ENCODE results near the gene PNMT. TPM values are rescaled to one million over a fixed set of nuclear protein-coding genes. Genes with fewer than 3 reads are reported as not detected.

The PNMT gene
- total RNA-seq, 1 donor: not detected

DNA sequence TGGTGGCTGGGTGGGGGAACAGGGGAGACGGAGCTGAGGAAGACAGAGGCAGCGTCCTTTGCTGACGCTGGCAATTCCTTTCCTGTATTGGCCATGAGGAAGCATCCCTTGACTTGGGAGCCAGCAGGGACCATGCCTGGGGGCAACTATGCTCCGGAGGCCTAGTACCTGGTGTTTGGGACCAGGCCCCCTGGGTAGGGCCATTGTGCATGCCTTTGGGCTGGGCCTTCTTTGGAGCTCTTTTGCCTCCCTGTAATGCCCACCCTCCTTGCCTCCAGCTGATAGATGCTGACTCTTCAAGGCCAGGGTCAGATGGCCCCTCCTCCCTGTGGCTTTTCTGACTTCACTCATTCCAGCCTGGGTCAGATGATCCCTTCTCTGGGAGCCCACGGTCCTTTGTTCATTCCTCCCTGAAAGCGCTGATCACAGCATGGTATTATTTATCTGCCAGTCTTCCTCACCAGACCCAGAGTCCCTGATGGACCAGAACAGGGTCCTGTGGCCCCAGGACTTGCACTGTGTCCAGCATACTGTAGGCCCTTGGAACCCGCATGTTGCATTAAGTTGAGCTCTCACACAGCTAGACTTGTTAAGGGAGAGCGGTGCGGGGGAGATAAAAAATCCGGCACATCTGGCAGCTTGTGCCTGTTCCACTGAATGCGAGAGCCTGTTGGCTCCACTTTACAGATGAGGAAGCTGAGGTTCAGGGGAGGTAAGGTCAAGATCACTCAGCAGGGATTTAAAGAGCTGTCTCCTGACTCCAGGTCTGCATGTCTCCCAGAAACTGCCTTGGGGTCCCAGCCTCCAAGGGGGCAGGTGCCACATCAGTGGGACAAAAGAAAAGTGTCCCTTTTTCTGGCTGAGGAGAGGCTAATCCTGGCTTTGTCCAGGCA is 28.4 kb upstream of the PNMT start:
- TF ChIP-seq, protein P1, sequence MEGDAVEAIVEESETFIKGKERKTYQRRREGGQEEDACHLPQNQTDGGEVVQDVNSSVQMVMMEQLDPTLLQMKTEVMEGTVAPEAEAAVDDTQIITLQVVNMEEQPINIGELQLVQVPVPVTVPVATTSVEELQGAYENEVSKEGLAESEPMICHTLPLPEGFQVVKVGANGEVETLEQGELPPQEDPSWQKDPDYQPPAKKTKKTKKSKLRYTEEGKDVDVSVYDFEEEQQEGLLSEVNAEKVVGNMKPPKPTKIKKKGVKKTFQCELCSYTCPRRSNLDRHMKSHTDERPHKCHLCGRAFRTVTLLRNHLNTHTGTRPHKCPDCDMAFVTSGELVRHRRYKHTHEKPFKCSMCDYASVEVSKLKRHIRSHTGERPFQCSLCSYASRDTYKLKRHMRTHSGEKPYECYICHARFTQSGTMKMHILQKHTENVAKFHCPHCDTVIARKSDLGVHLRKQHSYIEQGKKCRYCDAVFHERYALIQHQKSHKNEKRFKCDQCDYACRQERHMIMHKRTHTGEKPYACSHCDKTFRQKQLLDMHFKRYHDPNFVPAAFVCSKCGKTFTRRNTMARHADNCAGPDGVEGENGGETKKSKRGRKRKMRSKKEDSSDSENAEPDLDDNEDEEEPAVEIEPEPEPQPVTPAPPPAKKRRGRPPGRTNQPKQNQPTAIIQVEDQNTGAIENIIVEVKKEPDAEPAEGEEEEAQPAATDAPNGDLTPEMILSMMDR (IDR thresholded peaks at IDR 0.05; ENCODE audit: insufficient read depth, low read length): no peak
- no peak for DNase-seq (ENCODE audit: low read depth)
- H3K4me3 ChIP-seq (ENCODE audit: low read depth, low read length): no peak overlapping the region

DNA sequence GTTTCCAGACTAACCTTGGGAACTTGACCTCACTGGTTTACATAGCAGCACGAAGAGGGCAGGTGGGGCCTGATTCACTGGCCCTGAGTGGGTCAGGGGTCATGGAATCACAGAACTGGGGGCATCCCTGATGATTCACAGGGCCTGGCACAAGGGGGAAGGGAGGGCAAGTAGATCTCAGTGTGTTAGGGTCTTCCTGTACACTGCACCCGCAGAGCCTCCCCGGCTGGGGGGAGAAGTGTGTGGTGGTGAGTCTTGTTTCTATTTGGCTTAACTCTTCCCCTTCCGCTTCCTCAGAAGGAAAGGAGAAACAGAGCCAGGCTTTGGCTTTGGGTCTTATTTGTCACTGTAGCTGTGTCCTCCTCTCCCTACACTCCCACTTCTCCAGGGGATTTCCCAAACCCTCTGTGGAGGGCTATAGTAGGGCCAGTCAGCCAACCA is 27.6 kb upstream of the PNMT start:
- no peak for DNase-seq (ENCODE audit: low read depth)
- TF ChIP-seq, protein P1 (IDR thresholded peaks at IDR 0.05; ENCODE audit: insufficient read depth, low read length): no peak
- no peak overlapping the region for H3K4me3 ChIP-seq (ENCODE audit: low read depth, low read length)

DNA sequence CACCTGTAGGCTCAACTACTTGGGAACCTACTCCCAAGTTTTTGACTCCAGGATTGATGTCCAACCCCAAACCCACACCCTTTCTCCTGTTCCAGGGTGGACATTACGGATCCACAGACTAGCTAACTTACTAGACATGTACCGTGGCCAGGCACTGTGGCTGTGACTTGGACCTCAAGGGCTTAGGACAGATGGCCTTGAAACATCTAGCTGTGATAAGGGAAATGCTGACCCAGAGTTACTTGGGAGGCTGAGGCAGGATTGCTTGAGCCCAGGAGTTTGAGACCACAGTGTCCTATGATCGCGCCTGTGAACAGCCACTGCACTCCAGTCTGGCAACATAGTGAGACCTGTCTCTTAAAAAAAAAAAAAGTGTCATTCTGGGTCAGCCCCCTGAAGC is 27.2 kb upstream of the PNMT start:
- TF ChIP-seq, protein P1 (IDR thresholded peaks at IDR 0.05; ENCODE audit: insufficient read depth, low read length): no peak

DNA sequence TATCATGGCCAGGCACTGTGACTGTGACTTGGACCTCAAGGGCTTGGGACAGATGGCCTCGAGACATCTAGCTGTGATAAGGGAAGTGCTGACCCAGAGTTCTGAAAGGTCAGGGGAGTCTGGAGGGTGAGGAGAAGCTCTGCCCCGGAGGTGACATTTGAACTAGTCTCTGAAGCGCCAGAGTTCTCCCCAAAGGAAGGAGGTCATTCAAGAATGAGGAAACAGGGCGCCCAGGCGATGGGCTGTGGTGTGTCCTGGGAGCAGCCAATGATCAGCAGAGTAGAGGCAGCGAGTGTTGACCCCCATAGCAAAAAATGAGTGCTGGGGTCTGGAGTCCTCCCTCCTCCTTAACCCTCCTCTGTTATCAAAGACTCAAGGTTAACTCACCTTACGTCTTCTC is 26.4 kb upstream of the PNMT start:
- TF ChIP-seq, protein P1 (IDR thresholded peaks at IDR 0.05; ENCODE audit: insufficient read depth, low read length): no peak
- H3K4me3 ChIP-seq (ENCODE audit: low read depth, low read length): no peak overlapping the region
- no peak for DNase-seq (ENCODE audit: low read depth)

More for the DNA sequence above, 27.2 kb upstream of the PNMT start:
- DNase-seq (ENCODE audit: low read depth): no peak
- H3K4me3 ChIP-seq (ENCODE audit: low read depth, low read length): no peak overlapping the region

DNA sequence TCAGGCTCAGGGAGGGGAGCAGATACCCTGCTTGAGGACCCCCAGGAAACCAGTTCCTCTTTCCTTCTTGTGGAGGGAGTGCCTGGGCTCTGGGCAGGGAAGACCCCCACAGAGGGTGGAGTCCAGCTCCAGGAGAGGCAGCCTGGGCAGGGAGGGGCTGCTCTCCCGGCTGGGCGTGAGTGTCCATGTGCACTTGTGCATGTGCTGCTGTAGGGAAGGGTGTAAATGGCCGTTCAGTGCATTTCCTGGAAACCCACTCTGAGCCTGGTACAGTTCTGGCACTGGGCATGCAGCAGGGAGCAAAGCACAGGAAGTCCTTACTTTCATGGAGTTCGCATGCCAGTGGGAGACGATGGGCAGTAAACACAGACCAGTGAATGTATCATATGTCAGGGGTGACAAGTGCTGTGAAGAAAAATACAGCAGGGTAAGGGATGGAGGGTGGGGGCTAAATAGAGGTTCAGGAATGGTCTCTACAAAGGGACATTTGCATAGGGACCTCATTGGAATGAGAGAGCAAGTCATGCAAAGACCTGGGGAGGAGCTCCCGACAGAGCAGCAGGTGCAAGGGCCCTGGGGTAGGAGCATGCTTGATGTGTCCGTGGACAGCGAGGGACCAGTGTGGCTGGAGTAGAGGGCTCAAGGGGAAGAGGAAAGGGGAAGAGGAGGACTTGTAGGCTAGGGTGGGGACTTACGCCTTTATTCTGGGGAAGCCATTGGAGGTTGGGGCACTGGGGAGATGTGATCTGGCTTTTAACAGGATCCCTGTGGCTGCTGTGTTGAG is 25.8 kb upstream of the PNMT start:
- TF ChIP-seq, protein P1 (IDR thresholded peaks at IDR 0.05; ENCODE audit: insufficient read depth, low read length): no peak
- no peak for DNase-seq (ENCODE audit: low read depth)
- no peak overlapping the region for H3K4me3 ChIP-seq (ENCODE audit: low read depth, low read length)

DNA sequence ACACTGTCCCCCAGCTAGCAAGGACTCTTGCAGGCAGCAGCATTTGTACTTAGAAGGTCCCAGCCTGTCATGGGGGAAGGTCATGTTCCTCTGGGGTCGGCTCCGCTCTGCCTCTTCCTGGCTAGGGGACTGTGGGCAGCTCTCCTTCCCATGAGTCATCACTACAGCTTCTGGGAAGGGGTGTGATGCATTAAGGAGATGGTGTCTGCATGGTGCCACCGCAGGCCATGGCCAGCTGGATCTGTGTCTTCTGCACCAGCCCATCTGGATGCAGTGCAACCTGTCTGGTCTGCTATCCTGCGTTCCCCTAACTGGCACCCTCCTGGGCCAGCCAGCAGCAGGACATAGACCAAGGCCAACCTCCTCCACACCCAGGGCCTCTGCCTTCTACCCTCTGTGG is 25.0 kb upstream of the PNMT start:
- H3K4me3 ChIP-seq (ENCODE audit: low read depth, low read length): no peak overlapping the region
- TF ChIP-seq, protein P1 (IDR thresholded peaks at IDR 0.05; ENCODE audit: insufficient read depth, low read length): no peak
- DNase-seq (ENCODE audit: low read depth): no peak
